ENCODE results near the gene ZNF451. TPM values are rescaled to one million over a fixed set of nuclear protein-coding genes. Genes with fewer than 3 reads are reported as not detected.

ZNF451 gene
- total RNA-seq, 2 donors from 2014 or later = 30.3 to 35.0 TPM

DNA sequence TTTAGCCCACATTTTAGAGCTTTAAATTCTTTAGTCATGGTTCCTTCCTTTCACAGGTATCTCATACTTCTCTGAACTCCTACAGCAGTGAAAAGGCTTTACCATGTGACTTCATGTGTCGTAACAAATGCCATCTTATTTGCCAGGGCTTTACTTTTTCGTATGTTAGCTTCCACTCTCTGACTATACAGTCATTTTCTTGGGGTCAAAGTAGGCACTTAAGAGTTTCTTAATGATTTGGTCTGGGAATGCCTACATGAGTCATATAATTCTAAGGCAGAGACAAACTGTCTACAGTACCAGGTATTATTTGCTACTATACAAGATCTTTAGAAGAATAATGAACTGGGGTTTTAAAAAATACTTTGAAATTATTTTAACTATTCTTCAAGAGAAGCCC is 117.2 kb downstream of the ZNF451 start:
- 77 to 81% methylated on average over 2 of the region's 2 CpGs for WGBS, 2 donors
- Histone ChIP-seq H3K27ac (no peak overlapping the region), H3K36me3 (replicated peaks in 1 of 2; ENCODE audit: insufficient read depth in 1 of 2, low read depth in 2 of 2) (no peaks in the 10 kb centered on the region), H3K4me1 (no peaks in the 10 kb centered on the region), H3K4me3 (no peak overlapping the region), H3K9me3 (no peaks in the 10 kb centered on the region), H3K27me3 (no peaks in the 10 kb centered on the region)
- ATAC-seq (no peak), DNase-seq (no peak)
- no peak for TF ChIP-seq POLR2A (IDR thresholded peaks at IDR 0.05)
- TF ChIP-seq, protein P1, sequence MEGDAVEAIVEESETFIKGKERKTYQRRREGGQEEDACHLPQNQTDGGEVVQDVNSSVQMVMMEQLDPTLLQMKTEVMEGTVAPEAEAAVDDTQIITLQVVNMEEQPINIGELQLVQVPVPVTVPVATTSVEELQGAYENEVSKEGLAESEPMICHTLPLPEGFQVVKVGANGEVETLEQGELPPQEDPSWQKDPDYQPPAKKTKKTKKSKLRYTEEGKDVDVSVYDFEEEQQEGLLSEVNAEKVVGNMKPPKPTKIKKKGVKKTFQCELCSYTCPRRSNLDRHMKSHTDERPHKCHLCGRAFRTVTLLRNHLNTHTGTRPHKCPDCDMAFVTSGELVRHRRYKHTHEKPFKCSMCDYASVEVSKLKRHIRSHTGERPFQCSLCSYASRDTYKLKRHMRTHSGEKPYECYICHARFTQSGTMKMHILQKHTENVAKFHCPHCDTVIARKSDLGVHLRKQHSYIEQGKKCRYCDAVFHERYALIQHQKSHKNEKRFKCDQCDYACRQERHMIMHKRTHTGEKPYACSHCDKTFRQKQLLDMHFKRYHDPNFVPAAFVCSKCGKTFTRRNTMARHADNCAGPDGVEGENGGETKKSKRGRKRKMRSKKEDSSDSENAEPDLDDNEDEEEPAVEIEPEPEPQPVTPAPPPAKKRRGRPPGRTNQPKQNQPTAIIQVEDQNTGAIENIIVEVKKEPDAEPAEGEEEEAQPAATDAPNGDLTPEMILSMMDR (IDR thresholded peaks at IDR 0.05) = no peak
- intact Hi-C loops (cut with DNase I) = no loop called here

GRCh38 chr6:57207872-57208271 is 117.9 kb downstream of the ZNF451 start:
- no peak overlapping the region for H3K4me3 ChIP-seq
- no peaks in the 10 kb centered on the region for H3K27me3 ChIP-seq
- DNase-seq (no peak), ATAC-seq (no peak)
- H3K27ac ChIP-seq = no peak overlapping the region
- intact Hi-C loops (cut with DNase I) = no loop called here
- no peaks in the 10 kb centered on the region for H3K9me3 ChIP-seq
- TF ChIP-seq, protein P1 (IDR thresholded peaks at IDR 0.05) = no peak
- no peak for TF ChIP-seq POLR2A (IDR thresholded peaks at IDR 0.05)
- 83 to 87% methylated on average over 4 of the region's 4 CpGs for WGBS, 2 donors
- H3K36me3 ChIP-seq (replicated peaks in 1 of 2; ENCODE audit: insufficient read depth in 1 of 2, low read depth in 2 of 2) = no peaks in the 10 kb centered on the region
- no peaks in the 10 kb centered on the region for H3K4me1 ChIP-seq

- no peak for DNase-seq
- H3K9me3 ChIP-seq = no peaks in the 10 kb centered on the region
- intact Hi-C loops (cut with DNase I) = no loop called here
These were observed 119.0 kb downstream of the ZNF451 start for GRCh38 chr6:57209030-57209429.

GRCh38 chr6:57210060-57210459 is 120.1 kb downstream of the ZNF451 start:
- Histone ChIP-seq H3K27ac (no peak overlapping the region), H3K36me3 (replicated peaks in 1 of 2; ENCODE audit: insufficient read depth in 1 of 2, low read depth in 2 of 2) (no peaks in the 10 kb centered on the region), H3K27me3 (no peaks in the 10 kb centered on the region), H3K9me3 (no peaks in the 10 kb centered on the region), H3K4me3 (no peak overlapping the region), H3K4me1 (no peaks in the 10 kb centered on the region)
- DNase-seq (no peak), ATAC-seq (no peak)
- 94 to 95% methylated on average over 5 of the region's 5 CpGs for WGBS, 2 donors
- intact Hi-C loops (cut with DNase I) = no loop called here
- TF ChIP-seq POLR2A (IDR thresholded peaks at IDR 0.05) = no peak
- TF ChIP-seq, protein P1 (IDR thresholded peaks at IDR 0.05) = no peak

More at GRCh38 chr6:57209030-57209429, 119.0 kb downstream of the ZNF451 start:
- ATAC-seq = no peak
- Histone ChIP-seq H3K4me1 (no peaks in the 10 kb centered on the region), H3K4me3 (no peak overlapping the region), H3K36me3 (replicated peaks in 1 of 2; ENCODE audit: insufficient read depth in 1 of 2, low read depth in 2 of 2) (no peaks in the 10 kb centered on the region), H3K27me3 (no peaks in the 10 kb centered on the region), H3K27ac (no peak overlapping the region)
- no peak for TF ChIP-seq POLR2A (IDR thresholded peaks at IDR 0.05)
- TF ChIP-seq, protein P1 (IDR thresholded peaks at IDR 0.05) = no peak

GRCh38 chr6:57215260-57215659 is 125.3 kb downstream of the ZNF451 start:
- DNase-seq (no peak), ATAC-seq (no peak)
- no peak for TF ChIP-seq POLR2A (IDR thresholded peaks at IDR 0.05)
- TF ChIP-seq, protein P1 (IDR thresholded peaks at IDR 0.05) = no peak
- WGBS, 2 donors = 96 to 100% methylated on average over 1 of the region's 1 CpG
- Histone ChIP-seq H3K4me3 (no peak overlapping the region), H3K36me3 (replicated peaks in 1 of 2; ENCODE audit: insufficient read depth in 1 of 2, low read depth in 2 of 2) (no peaks in the 10 kb centered on the region), H3K27me3 (no peaks in the 10 kb centered on the region), H3K27ac (no peak overlapping the region), H3K9me3 (no peaks in the 10 kb centered on the region), H3K4me1 (no peaks in the 10 kb centered on the region)
- intact Hi-C loops (cut with DNase I) = no loop called here
